ENCODE results near the gene HJV.

Gene HJV

GRCh38 chr1:146020058-146021049 lies 1.2 kb downstream of the HJV start:
- no peak for DNase-seq
- H3K27me3 ChIP-seq = peaks cover 55% of the 10 kb centered on the region
- TF ChIP-seq, protein P1, sequence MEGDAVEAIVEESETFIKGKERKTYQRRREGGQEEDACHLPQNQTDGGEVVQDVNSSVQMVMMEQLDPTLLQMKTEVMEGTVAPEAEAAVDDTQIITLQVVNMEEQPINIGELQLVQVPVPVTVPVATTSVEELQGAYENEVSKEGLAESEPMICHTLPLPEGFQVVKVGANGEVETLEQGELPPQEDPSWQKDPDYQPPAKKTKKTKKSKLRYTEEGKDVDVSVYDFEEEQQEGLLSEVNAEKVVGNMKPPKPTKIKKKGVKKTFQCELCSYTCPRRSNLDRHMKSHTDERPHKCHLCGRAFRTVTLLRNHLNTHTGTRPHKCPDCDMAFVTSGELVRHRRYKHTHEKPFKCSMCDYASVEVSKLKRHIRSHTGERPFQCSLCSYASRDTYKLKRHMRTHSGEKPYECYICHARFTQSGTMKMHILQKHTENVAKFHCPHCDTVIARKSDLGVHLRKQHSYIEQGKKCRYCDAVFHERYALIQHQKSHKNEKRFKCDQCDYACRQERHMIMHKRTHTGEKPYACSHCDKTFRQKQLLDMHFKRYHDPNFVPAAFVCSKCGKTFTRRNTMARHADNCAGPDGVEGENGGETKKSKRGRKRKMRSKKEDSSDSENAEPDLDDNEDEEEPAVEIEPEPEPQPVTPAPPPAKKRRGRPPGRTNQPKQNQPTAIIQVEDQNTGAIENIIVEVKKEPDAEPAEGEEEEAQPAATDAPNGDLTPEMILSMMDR (IDR thresholded peaks at IDR 0.05; ENCODE audit: low read depth, low read length) = no peak

DNA sequence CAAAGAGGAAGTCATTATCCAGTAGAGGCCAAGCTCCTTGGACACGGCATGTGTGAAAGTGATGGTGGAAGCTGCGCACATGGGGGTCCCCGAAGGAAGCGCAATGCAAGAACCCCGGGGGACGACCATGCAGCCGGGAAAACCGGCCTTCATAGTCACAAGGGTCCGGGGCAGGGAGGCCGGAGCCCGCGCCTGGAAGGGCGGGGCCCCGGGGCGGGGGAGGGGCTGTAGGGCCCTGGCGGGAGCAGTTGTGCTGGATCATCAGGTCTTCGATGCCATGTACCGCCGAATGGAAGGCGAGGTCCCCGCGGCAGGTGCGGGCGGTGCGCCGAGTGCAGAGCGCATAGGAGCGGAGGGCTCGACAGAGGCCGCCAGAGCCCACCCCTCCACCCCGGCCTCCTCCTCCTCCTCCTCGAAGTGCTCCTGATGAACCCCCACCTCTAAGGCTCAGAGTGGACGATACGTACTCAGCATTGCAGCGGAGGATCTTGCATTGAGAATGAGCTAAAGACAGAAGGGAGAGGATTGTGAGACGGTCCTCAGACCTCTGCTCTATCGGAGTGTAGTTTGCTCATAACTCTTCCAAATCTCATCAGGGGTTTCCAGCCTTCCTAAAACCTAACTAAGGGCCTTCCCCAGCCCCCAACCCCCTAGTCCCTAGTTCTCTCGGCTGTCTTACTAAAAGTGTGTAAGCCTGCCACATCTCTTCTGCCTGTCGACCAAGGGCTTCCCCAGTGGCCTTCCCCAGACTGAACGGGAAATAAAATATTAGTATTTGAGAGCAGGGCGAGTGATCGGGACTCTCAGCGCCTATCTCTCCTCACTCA lies 2.1 kb downstream of the HJV start:
- H3K36me3 ChIP-seq = no peaks in the 10 kb centered on the region
- no peaks in the 10 kb centered on the region for H3K4me1 ChIP-seq
- peaks cover 61% of the 10 kb centered on the region for H3K27me3 ChIP-seq
- H3K4me3 ChIP-seq (ENCODE audit: low read depth, low read length) = no peak overlapping the region
- TF ChIP-seq, protein P1 (IDR thresholded peaks at IDR 0.05; ENCODE audit: low read depth, low read length) = no peak
- DNase-seq = no peak
- no peaks in the 10 kb centered on the region for H3K9me3 ChIP-seq

More at GRCh38 chr1:146020058-146021049, 1.2 kb downstream of the HJV start:
- Histone ChIP-seq H3K4me1 (no peaks in the 10 kb centered on the region), H3K36me3 (no peaks in the 10 kb centered on the region), H3K9me3 (no peaks in the 10 kb centered on the region), H3K4me3 (ENCODE audit: low read depth, low read length) (no peak overlapping the region)

GRCh38 chr1:146016891-146017290 lies 4.6 kb downstream of the HJV start:
- Histone ChIP-seq H3K36me3 (no peaks in the 10 kb centered on the region), H3K4me1 (no peaks in the 10 kb centered on the region), H3K4me3 (ENCODE audit: low read depth, low read length) (no peak overlapping the region), H3K27me3 (peaks cover 59% of the 10 kb centered on the region), H3K9me3 (no peaks in the 10 kb centered on the region)
- TF ChIP-seq, protein P1 (IDR thresholded peaks at IDR 0.05; ENCODE audit: low read depth, low read length) = no peak
- DNase-seq = no peak

GRCh38 chr1:146013559-146013922 lies 8.0 kb downstream of the HJV start:
- TF ChIP-seq, protein P1 (IDR thresholded peaks at IDR 0.05; ENCODE audit: low read depth, low read length) = no peak
- H3K4me1 ChIP-seq = no peaks in the 10 kb centered on the region
- no peaks in the 10 kb centered on the region for H3K9me3 ChIP-seq
- DNase-seq = no peak
- H3K4me3 ChIP-seq (ENCODE audit: low read depth, low read length) = no peak overlapping the region
- H3K36me3 ChIP-seq = no peaks in the 10 kb centered on the region
- peaks cover 28% of the 10 kb centered on the region for H3K27me3 ChIP-seq

DNA sequence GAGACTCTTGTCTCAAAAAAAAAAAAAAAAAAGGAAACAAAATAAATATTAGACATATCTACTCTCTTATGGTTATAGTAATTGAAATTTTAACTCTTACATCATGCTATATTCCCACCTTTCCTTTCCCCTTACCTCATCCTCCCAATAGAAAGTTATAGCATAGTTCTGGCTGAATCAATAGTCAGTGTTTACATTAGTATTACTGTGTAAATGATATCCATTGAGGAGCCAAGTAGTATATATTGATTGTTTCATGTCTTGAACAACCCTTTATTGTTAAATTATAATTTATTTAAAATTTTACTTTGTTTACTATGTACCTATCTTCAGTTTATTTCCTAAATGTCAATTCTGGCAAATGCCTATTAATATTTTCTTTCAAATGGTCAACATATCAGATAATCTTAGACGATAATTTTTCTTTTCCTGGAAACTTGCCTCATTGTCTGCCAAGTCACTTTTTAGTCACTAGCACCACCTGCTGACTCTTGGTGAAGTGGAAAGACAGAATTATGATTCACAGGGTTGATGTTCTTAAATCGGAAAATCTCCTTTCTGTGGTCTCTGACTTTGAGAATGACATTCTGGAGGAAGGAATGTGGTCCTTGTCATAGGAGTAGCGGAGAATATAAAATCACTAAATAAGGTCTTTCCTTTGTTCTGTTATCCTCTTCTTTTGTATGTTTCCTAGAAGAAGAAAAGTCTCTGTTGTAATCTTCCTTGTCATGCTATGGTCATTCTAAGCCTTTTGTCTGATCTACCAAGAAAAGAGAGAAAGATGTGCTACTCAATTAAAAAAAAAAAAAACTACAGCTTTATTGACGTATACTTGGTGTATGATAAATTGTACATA lies 8.6 kb downstream of the HJV start:
- DNase-seq = peak; percentile 53
- Histone ChIP-seq H3K4me3 (ENCODE audit: low read depth, low read length) (no peak overlapping the region), H3K4me1 (no peaks in the 10 kb centered on the region), H3K36me3 (no peaks in the 10 kb centered on the region), H3K9me3 (no peaks in the 10 kb centered on the region), H3K27me3 (peaks cover 22% of the 10 kb centered on the region)
- TF ChIP-seq, protein P1 (IDR thresholded peaks at IDR 0.05; ENCODE audit: low read depth, low read length) = peak; percentile 91
